GM23338 (cell line): ENCODE data around the gene PRSS37. TPM values are rescaled to one million over a fixed set of nuclear protein-coding genes. Genes with fewer than 3 reads are reported as not detected.

Experiments
- ATAC-seq: fragments of 200-7000 bp; cut with Tn5 transposase; 3 replicates; pipeline ENCODE4 v1.9.1; 2020
- DNase-seq: peaks from one replicate; pipeline ENCODE4 v3.0.0-alpha.2; 2015; ENCODE audit warnings: low spot score
- H2AFZ ChIP-seq: fragments of 200-600 bp; sonication (generic); 2 replicates; pipeline ENCODE4 v1.8.0; 2016; ENCODE audit warnings: antibody characterized with exemption, mild to moderate bottlenecking, moderate library complexity
- H3F3A ChIP-seq: fragments of 200-600 bp; sonication (generic); replicated peaks from 2 replicates; pipeline ENCODE4 v1.8.0; 2017; ENCODE audit warnings: antibody characterized with exemption, mixed run types, low read depth
- H3K27ac ChIP-seq: fragments of 200-600 bp; sonication (generic); 2 replicates; pipeline ENCODE4 v1.6.1; 2016; ENCODE audit warnings: low read depth
- H3K27me3 ChIP-seq: fragments of 200-600 bp; sonication (generic); 2 replicates; pipeline ENCODE4 v1.8.0; 2016; ENCODE audit warnings: mild to moderate bottlenecking, mixed run types, moderate library complexity; ENCODE audit not compliant: insufficient read depth
- H3K36me3 ChIP-seq: fragments of 200-600 bp; sonication (generic); 2 replicates; pipeline ENCODE4 v1.8.0; 2016; ENCODE audit warnings: mild to moderate bottlenecking; ENCODE audit not compliant: insufficient read depth
- H3K4me1 ChIP-seq: fragments of 200-600 bp; sonication (generic); 2 replicates; pipeline ENCODE4 v1.8.0; 2016; ENCODE audit warnings: mild to moderate bottlenecking, moderate library complexity; ENCODE audit not compliant: insufficient read depth
- H3K4me2 ChIP-seq: fragments of 200-600 bp; sonication (generic); 2 replicates; pipeline ENCODE4 v1.7.1; 2017; ENCODE audit warnings: mixed run types
- H3K4me3 ChIP-seq: fragments of 200-600 bp; sonication (generic); 2 replicates; pipeline ENCODE4 v1.6.1; 2016; ENCODE audit warnings: mixed run types
- H3K79me2 ChIP-seq: fragments of 200-600 bp; sonication (generic); replicated peaks from 2 replicates; pipeline ENCODE4 v1.8.0; 2017; ENCODE audit warnings: mild to moderate bottlenecking; ENCODE audit not compliant: insufficient read depth
- H3K9me2 ChIP-seq: fragments of 200-600 bp; sonication (generic); 2 replicates; pipeline ENCODE4 v1.8.0; 2017; ENCODE audit not compliant: insufficient read depth
- H4K20me1 ChIP-seq: fragments of 200-600 bp; sonication (generic); replicated peaks from 2 replicates; pipeline ENCODE4 v1.8.0; 2017; ENCODE audit warnings: mild to moderate bottlenecking; ENCODE audit not compliant: insufficient read depth
- H3K27ac Mint-ChIP-seq: 2 replicates; pipeline ENCODE4 v1.8.0; 2020; ENCODE audit warnings: inconsistent platforms, mild to moderate bottlenecking, moderate library complexity, mixed read lengths
- H3K27me3 Mint-ChIP-seq: 3 replicates; pipeline ENCODE4 v1.8.0; 2022; ENCODE audit warnings: low read depth, mild to moderate bottlenecking, moderate library complexity, mixed read lengths, inconsistent platforms; ENCODE audit not compliant: insufficient read depth, poor library complexity
- H3K36me3 Mint-ChIP-seq: 3 replicates; pipeline ENCODE4 v1.8.0; 2021; ENCODE audit warnings: low read depth, mild to moderate bottlenecking, inconsistent platforms, moderate library complexity, mixed read lengths
- H3K4me1 Mint-ChIP-seq: 3 replicates; pipeline ENCODE4 v1.8.0; 2020; ENCODE audit warnings: mild to moderate bottlenecking, inconsistent platforms, mixed read lengths
- H3K4me3 Mint-ChIP-seq: 3 replicates; pipeline ENCODE4 v1.8.0; 2021; ENCODE audit warnings: moderate library complexity, mild to moderate bottlenecking, inconsistent platforms, mixed read lengths
- H3K9me3 Mint-ChIP-seq: 3 replicates; pipeline ENCODE4 v1.8.0; 2020; ENCODE audit warnings: moderate library complexity, mild to moderate bottlenecking, inconsistent platforms, mixed read lengths
- CREB1 ChIP-seq: fragments of 250-450 bp; sonication (Bioruptor Pico); IDR thresholded peaks from 2 replicates; pipeline ENCODE4 v1.5.0; 2020; ENCODE audit warnings: low read depth, mild to moderate bottlenecking, moderate library complexity
- ETS1 ChIP-seq: IDR thresholded peaks from 2 replicates; pipeline ENCODE4 v1.6.1; 2016; ENCODE audit warnings: antibody characterized with exemption
- EZH2phosphoT487 ChIP-seq: fragments of 200-600 bp; sonication (generic); IDR thresholded peaks from one replicate; pipeline ENCODE4 v1.8.1; 2018; ENCODE audit warnings: antibody characterized with exemption; ENCODE audit not compliant: unreplicated experiment
- JUNB ChIP-seq: IDR thresholded peaks from one replicate; pipeline ENCODE4 v1.6.1; 2016; ENCODE audit warnings: antibody characterized with exemption; ENCODE audit not compliant: unreplicated experiment
- NANOG ChIP-seq: IDR thresholded peaks from 2 replicates; pipeline ENCODE4 v1.6.1; 2016; ENCODE audit warnings: antibody characterized with exemption, borderline replicate concordance
- ZNF114 ChIP-seq: fragments of 250-450 bp; sonication (Bioruptor Pico); IDR thresholded peaks from 2 replicates; pipeline ENCODE4 v1.5.0; 2020; ENCODE audit warnings: mild to moderate bottlenecking, moderate library complexity
- polyA plus RNA-seq: library from polyadenylated mRNA; unstranded; fragments of >200 nt; fragmentation: Nextera tagmentation; extraction: Ambion mirVana; gene quantifications from 2 replicates; pipeline ENCODE4 v1.2.1, GENCODE V29; 2016
- total RNA-seq: library from RNA; depleted of rRNA; stranded (reverse); fragments of >200 nt; shearing (Covaris generic); gene quantifications from 2 replicates; pipeline ENCODE4 v1.2.3, GENCODE V29; 2014
- TF ChIP-seq, protein P1 (sequence below), 2 experiments: fragments of 200-600 bp in 1 of 2; sonication (generic) in 1 of 2; conservative IDR thresholded peaks; 2 replicates each; pipeline versions ENCODE4 v1.5.1 to v1.6.1; 2016 to 2017; ENCODE audit warnings: antibody characterized with exemption in 2 of 2, low read depth in 2 of 2, mild to moderate bottlenecking in 2 of 2, moderate library complexity in 1 of 2
- TF ChIP-seq, protein P2 (sequence below): fragments of 250-450 bp; sonication (Bioruptor Pico); IDR thresholded peaks from 2 replicates; pipeline ENCODE4 v1.5.0; 2020; ENCODE audit warnings: mild to moderate bottlenecking, moderate library complexity

PRSS37 gene
- total and polyA plus RNA-seq, 2 experiments from 2014 or later = 0.58 TPM; not detected in 1

DNA sequence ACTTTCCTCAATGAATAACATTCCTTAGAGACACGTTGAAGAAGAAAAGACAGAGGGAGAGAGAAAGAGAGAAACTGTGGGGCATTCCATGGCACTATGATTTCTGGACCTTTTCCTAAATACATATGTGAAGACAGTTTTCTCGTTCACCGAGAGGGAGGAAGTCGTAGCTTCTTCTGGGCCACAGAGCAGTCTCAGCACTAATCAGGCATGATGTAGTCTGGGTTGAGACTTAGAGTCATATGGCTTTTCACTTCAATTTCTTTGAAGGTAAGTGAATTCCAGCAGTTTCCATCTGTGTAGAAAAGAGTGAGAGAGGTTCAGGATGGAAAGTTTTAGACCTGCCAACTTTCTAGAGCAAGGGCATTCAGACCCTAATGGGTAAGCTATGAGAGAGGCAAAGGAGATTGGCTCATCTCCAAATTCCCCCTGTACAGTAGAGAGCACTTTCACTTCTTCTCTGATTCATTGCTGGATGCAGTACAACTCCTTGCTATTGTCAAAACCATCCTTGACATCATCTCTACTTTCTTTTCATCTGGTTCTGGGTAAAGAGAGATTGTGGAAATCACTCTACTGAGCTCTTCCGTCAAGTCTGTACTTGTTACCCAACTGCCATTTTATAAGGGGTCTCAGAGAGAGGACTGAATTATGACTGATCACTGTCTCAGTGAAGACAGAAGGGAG is 43.4 kb upstream of the PRSS37 start:
- Histone ChIP-seq H3K27ac (no peak overlapping the region), H3K4me1 (no peaks in the 10 kb centered on the region), H3F3A (no peaks in the 10 kb centered on the region), H3K36me3 (no peaks in the 10 kb centered on the region), H2AFZ (no peak overlapping the region), H3K4me3 (no peak overlapping the region), H3K4me2 (no peak overlapping the region), H4K20me1 (no peaks in the 10 kb centered on the region), H3K9me2 (peaks cover 2% of the 10 kb centered on the region; the same call in 1 of the 2 replicates), H3K79me2 (no peaks in the 10 kb centered on the region), H3K27me3 (no peaks in the 10 kb centered on the region)
- Mint-ChIP-seq H3K27me3 (no peaks in the 10 kb centered on the region), H3K27ac (no peak overlapping the region), H3K4me3 (no peak overlapping the region), H3K4me1 (no peaks in the 10 kb centered on the region), H3K9me3 (peaks cover 7% of the 10 kb centered on the region; the same call in 2 of the 3 replicates), H3K36me3 (peaks cover 3% of the 10 kb centered on the region; the same call in 1 of the 3 replicates)
- TF ChIP-seq CREB1 (CRISPR knock-in tag) (no peak), EZH2phosphoT487 (no peak), JUNB (no peak), NANOG (no peak), ETS1 (no peak), ZNF114 (CRISPR knock-in tag) (no peak)
- TF ChIP-seq, protein P1, sequence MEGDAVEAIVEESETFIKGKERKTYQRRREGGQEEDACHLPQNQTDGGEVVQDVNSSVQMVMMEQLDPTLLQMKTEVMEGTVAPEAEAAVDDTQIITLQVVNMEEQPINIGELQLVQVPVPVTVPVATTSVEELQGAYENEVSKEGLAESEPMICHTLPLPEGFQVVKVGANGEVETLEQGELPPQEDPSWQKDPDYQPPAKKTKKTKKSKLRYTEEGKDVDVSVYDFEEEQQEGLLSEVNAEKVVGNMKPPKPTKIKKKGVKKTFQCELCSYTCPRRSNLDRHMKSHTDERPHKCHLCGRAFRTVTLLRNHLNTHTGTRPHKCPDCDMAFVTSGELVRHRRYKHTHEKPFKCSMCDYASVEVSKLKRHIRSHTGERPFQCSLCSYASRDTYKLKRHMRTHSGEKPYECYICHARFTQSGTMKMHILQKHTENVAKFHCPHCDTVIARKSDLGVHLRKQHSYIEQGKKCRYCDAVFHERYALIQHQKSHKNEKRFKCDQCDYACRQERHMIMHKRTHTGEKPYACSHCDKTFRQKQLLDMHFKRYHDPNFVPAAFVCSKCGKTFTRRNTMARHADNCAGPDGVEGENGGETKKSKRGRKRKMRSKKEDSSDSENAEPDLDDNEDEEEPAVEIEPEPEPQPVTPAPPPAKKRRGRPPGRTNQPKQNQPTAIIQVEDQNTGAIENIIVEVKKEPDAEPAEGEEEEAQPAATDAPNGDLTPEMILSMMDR (conservative IDR thresholded peaks at IDR 0.05; ENCODE audit: low read depth in 2 of 2) = no peak
- TF ChIP-seq, protein P2, sequence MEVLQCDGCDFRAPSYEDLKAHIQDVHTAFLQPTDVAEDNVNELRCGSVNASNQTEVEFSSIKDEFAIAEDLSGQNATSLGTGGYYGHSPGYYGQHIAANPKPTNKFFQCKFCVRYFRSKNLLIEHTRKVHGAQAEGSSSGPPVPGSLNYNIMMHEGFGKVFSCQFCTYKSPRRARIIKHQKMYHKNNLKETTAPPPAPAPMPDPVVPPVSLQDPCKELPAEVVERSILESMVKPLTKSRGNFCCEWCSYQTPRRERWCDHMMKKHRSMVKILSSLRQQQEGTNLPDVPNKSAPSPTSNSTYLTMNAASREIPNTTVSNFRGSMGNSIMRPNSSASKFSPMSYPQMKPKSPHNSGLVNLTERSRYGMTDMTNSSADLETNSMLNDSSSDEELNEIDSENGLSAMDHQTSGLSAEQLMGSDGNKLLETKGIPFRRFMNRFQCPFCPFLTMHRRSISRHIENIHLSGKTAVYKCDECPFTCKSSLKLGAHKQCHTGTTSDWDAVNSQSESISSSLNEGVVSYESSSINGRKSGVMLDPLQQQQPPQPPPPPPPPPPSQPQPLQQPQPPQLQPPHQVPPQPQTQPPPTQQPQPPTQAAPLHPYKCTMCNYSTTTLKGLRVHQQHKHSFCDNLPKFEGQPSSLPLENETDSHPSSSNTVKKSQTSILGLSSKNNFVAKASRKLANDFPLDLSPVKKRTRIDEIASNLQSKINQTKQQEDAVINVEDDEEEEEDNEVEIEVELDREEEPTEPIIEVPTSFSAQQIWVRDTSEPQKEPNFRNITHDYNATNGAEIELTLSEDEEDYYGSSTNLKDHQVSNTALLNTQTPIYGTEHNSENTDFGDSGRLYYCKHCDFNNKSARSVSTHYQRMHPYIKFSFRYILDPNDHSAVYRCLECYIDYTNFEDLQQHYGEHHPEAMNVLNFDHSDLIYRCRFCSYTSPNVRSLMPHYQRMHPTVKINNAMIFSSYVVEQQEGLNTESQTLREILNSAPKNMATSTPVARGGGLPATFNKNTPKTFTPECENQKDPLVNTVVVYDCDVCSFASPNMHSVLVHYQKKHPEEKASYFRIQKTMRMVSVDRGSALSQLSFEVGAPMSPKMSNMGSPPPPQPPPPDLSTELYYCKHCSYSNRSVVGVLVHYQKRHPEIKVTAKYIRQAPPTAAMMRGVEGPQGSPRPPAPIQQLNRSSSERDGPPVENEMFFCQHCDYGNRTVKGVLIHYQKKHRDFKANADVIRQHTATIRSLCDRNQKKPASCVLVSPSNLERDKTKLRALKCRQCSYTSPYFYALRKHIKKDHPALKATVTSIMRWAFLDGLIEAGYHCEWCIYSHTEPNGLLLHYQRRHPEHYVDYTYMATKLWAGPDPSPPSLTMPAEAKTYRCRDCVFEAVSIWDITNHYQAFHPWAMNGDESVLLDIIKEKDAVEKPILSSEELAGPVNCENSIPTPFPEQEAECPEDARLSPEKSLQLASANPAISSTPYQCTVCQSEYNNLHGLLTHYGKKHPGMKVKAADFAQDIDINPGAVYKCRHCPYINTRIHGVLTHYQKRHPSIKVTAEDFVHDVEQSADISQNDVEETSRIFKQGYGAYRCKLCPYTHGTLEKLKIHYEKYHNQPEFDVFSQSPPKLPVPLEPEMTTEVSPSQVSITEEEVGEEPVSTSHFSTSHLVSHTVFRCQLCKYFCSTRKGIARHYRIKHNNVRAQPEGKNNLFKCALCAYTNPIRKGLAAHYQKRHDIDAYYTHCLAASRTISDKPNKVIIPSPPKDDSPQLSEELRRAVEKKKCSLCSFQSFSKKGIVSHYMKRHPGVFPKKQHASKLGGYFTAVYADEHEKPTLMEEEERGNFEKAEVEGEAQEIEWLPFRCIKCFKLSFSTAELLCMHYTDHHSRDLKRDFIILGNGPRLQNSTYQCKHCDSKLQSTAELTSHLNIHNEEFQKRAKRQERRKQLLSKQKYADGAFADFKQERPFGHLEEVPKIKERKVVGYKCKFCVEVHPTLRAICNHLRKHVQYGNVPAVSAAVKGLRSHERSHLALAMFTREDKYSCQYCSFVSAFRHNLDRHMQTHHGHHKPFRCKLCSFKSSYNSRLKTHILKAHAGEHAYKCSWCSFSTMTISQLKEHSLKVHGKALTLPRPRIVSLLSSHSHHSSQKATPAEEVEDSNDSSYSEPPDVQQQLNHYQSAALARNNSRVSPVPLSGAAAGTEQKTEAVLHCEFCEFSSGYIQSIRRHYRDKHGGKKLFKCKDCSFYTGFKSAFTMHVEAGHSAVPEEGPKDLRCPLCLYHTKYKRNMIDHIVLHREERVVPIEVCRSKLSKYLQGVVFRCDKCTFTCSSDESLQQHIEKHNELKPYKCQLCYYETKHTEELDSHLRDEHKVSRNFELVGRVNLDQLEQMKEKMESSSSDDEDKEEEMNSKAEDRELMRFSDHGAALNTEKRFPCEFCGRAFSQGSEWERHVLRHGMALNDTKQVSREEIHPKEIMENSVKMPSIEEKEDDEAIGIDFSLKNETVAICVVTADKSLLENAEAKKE (CRISPR knock-in tag) = no peak
- DNase-seq = no peak
- no peak for ATAC-seq
